Brain microvascular endothelial cell (primary cell): ENCODE data around the gene SPSB2.

Source experiments
- DNase-seq: peaks from one replicate; pipeline ENCODE4 v3.0.0-alpha.2; 2020
- H3K27ac ChIP-seq: fragments of 250-450 bp; sonication (Bioruptor Pico); 2 replicates; pipeline ENCODE4 v1.5.1; 2020; ENCODE audit warnings: mild to moderate bottlenecking, moderate library complexity
- H3K27me3 ChIP-seq: fragments of 250-450 bp; sonication (Bioruptor Pico); replicated peaks from 2 replicates; pipeline ENCODE4 v1.5.1; 2020; ENCODE audit warnings: mild to moderate bottlenecking
- H3K36me3 ChIP-seq: fragments of 250-450 bp; sonication (Bioruptor Pico); replicated peaks from 2 replicates; pipeline ENCODE4 v1.5.1; 2020; ENCODE audit warnings: mild to moderate bottlenecking
- H3K4me3 ChIP-seq: 2 replicates; pipeline ENCODE4 v1.5.1; 2011; ENCODE audit warnings: low read depth, mild to moderate bottlenecking, control low read depth, low read length, moderate library complexity
- in situ Hi-C: cut with HindIII; loops from 2 replicates; pipeline ENCODE4 v1.10.0; 2017; ENCODE audit warnings: low sequenced_read_pairs, low pct_ligation_motif_present
- TF ChIP-seq, protein P1 (sequence below): IDR thresholded peaks from 2 replicates; pipeline ENCODE4 v1.5.1; 2011; ENCODE audit warnings: low read depth, mild to moderate bottlenecking, moderate library complexity, low read length, control low read depth, inconsistent platforms; ENCODE audit errors: missing control alignments

SPSB2 gene

GRCh38 chr12:6825398-6826124 lies 47.5 kb downstream of the SPSB2 start:
- in situ Hi-C loops, result no loop called here
- peak; percentile 83 for DNase-seq
- Histone ChIP-seq H3K27me3 (no peaks in the 10 kb centered on the region), H3K27ac (no peak overlapping the region), H3K36me3 (peaks cover 4% of the 10 kb centered on the region), H3K4me3 (peak overlapping the region; percentile 42)
- TF ChIP-seq, protein P1, sequence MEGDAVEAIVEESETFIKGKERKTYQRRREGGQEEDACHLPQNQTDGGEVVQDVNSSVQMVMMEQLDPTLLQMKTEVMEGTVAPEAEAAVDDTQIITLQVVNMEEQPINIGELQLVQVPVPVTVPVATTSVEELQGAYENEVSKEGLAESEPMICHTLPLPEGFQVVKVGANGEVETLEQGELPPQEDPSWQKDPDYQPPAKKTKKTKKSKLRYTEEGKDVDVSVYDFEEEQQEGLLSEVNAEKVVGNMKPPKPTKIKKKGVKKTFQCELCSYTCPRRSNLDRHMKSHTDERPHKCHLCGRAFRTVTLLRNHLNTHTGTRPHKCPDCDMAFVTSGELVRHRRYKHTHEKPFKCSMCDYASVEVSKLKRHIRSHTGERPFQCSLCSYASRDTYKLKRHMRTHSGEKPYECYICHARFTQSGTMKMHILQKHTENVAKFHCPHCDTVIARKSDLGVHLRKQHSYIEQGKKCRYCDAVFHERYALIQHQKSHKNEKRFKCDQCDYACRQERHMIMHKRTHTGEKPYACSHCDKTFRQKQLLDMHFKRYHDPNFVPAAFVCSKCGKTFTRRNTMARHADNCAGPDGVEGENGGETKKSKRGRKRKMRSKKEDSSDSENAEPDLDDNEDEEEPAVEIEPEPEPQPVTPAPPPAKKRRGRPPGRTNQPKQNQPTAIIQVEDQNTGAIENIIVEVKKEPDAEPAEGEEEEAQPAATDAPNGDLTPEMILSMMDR, result peak; percentile 95

DNA sequence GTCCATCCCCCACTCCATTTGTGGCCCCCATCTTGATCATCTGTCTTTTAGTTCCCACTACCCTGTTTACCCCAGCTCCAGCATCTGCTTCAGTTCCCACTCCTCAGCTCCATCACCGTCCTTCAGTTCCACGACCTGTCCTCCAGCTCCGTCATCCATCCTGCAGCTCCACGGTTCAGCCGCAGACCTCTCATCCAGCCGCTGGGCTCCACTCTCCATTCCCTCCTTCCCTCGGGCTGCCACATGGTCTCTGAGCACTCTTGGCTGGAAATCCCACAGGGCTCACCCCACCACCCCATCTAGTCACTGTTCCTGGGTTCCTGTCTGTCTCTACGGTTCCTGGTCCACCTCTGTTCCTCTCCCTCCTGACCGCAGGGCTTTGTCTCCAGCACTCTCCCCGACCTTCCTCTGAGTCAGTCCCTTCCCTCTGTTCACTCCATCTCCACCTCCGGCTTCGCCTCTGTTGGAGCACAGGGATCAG lies 48.2 kb downstream of the SPSB2 start:
- peak overlapping the region; percentile 42 for H3K4me3 ChIP-seq
- no peaks in the 10 kb centered on the region for H3K36me3 ChIP-seq
- DNase-seq, result peak; percentile 20
- in situ Hi-C loops, result no loop called here
- no peak overlapping the region for H3K27ac ChIP-seq
- no peaks in the 10 kb centered on the region for H3K27me3 ChIP-seq
- TF ChIP-seq, protein P1, result no peak

GRCh38 chr12:6824085-6824775 lies 48.9 kb downstream of the SPSB2 start:
- DNase-seq, result no peak
- in situ Hi-C loops, result no loop called here
- no peak overlapping the region for H3K27ac ChIP-seq
- no peak overlapping the region for H3K4me3 ChIP-seq
- TF ChIP-seq, protein P1, result no peak
- H3K27me3 ChIP-seq, result no peaks in the 10 kb centered on the region
- H3K36me3 ChIP-seq, result no peaks in the 10 kb centered on the region

GRCh38 chr12:6823182-6824084 lies 49.7 kb downstream of the SPSB2 start:
- Histone ChIP-seq H3K27ac (no peak overlapping the region), H3K27me3 (no peaks in the 10 kb centered on the region), H3K36me3 (no peaks in the 10 kb centered on the region), H3K4me3 (no peak overlapping the region)
- no peak for DNase-seq
- in situ Hi-C loops, result no loop called here
- TF ChIP-seq, protein P1, result no peak

GRCh38 chr12:6822426-6823135 lies 50.5 kb downstream of the SPSB2 start:
- no peak overlapping the region for H3K4me3 ChIP-seq
- no peaks in the 10 kb centered on the region for H3K27me3 ChIP-seq

More at GRCh38 chr12:6822426-6823135, 50.5 kb downstream of the SPSB2 start:
- no peak overlapping the region for H3K27ac ChIP-seq
- no peak for DNase-seq
- in situ Hi-C loops, result no loop called here
- TF ChIP-seq, protein P1, result no peak
- H3K36me3 ChIP-seq, result no peaks in the 10 kb centered on the region
